Liver (tissue), 9 donors: ENCODE data around the gene SH3PXD2A. TPM values are rescaled to one million over a fixed set of nuclear protein-coding genes. Genes with fewer than 3 reads are reported as not detected.

Source experiments
- DNase-seq: peaks from one replicate; pipeline ENCODE4 v3.0.0-alpha.2; 2017; ENCODE audit warnings: low spot score
- H3K27ac ChIP-seq, 2 donors: one replicate each; pipeline ENCODE4 v1.7.0; 2013; ENCODE audit warnings: inconsistent platforms in 2 of 2, low read length in 2 of 2, control low read depth in 1 of 2, low read depth in 1 of 2, mild to moderate bottlenecking in 1 of 2
- H3K27me3 ChIP-seq, 4 donors: one replicate each; pipeline versions ENCODE4 v1.6.1 to v1.7.0; 2013; ENCODE audit warnings: low read length in 3 of 4, inconsistent platforms in 1 of 4, mild to moderate bottlenecking in 1 of 4, moderate library complexity in 1 of 4; ENCODE audit not compliant: control insufficient read depth in 4 of 4, insufficient read depth in 4 of 4
- H3K36me3 ChIP-seq, 4 donors: one replicate each; pipeline versions ENCODE4 v1.6.1 to v1.7.0; 2013; ENCODE audit warnings: low read length in 3 of 4, mild to moderate bottlenecking in 3 of 4, low read depth in 1 of 4, moderate library complexity in 1 of 4; ENCODE audit not compliant: control insufficient read depth in 4 of 4, insufficient read depth in 3 of 4
- H3K4me1 ChIP-seq, 4 donors: one replicate each; pipeline versions ENCODE4 v1.6.1 to v1.7.0; 2013; ENCODE audit warnings: low read length in 3 of 4, mild to moderate bottlenecking in 3 of 4, moderate library complexity in 1 of 4; ENCODE audit not compliant: control insufficient read depth in 4 of 4, insufficient read depth in 4 of 4
- H3K4me3 ChIP-seq, 3 donors: one replicate each; pipeline versions ENCODE4 v1.6.1 to v1.7.0; 2013; ENCODE audit warnings: low read length in 3 of 3, control low read depth in 1 of 3, low read depth in 1 of 3, mild to moderate bottlenecking in 1 of 3
- H3K9ac ChIP-seq, 2 donors: one replicate each; pipeline ENCODE4 v1.7.0; 2013; ENCODE audit warnings: low read length in 2 of 2, mild to moderate bottlenecking in 2 of 2, moderate library complexity in 2 of 2, control low read depth in 1 of 2, low read depth in 1 of 2
- H3K9me3 ChIP-seq, 4 donors: one replicate each; pipeline versions ENCODE4 v1.6.1 to v1.7.0; 2013; ENCODE audit warnings: low read length in 3 of 4; ENCODE audit not compliant: control insufficient read depth in 4 of 4
- EGR1 ChIP-seq, 2 donors: IDR thresholded peaks; 2 replicates each; pipeline ENCODE4 v1.6.1; 2016 to 2018; ENCODE audit warnings: antibody characterized with exemption in 2 of 2, low read depth in 2 of 2
- FOXA1 ChIP-seq: IDR thresholded peaks from 2 replicates; pipeline ENCODE4 v1.6.1; 2016; ENCODE audit warnings: antibody characterized with exemption
- FOXA2 ChIP-seq: IDR thresholded peaks from 2 replicates; pipeline ENCODE4 v1.6.1; 2016; ENCODE audit warnings: antibody characterized with exemption
- HNF4A ChIP-seq, 2 donors: conservative IDR thresholded peaks; 2 replicates each; pipeline ENCODE4 v1.6.1; 2016; ENCODE audit warnings: antibody characterized with exemption in 2 of 2, mild to moderate bottlenecking in 2 of 2
- NR2F2 ChIP-seq: IDR thresholded peaks from 2 replicates; pipeline ENCODE4 v1.6.1; 2016; ENCODE audit warnings: antibody characterized with exemption
- RAD21 ChIP-seq, 2 donors: IDR thresholded peaks; 2 replicates each; pipeline ENCODE4 v1.6.1; 2016; ENCODE audit warnings: antibody characterized with exemption in 2 of 2, mild to moderate bottlenecking in 2 of 2
- RXRA ChIP-seq, 2 donors: IDR thresholded peaks; 2 replicates each; pipeline ENCODE4 v1.6.1; 2017 to 2018; ENCODE audit warnings: antibody characterized with exemption in 2 of 2, mild to moderate bottlenecking in 1 of 2
- SP1 ChIP-seq: IDR thresholded peaks from 2 replicates; pipeline ENCODE4 v1.6.1; 2018; ENCODE audit warnings: antibody characterized with exemption, mild to moderate bottlenecking
- TAF1 ChIP-seq: conservative IDR thresholded peaks from 2 replicates; pipeline ENCODE4 v1.6.1; 2016; ENCODE audit warnings: antibody characterized with exemption, mild to moderate bottlenecking
- YY1 ChIP-seq: IDR thresholded peaks from 2 replicates; pipeline ENCODE4 v1.6.1; 2016; ENCODE audit warnings: antibody characterized with exemption, mild to moderate bottlenecking
- WGBS: extraction: QIAGEN DNeasy Blood & Tissue Kit; methylation state at CpG from one replicate; pipeline ENCODE4 v1.1.7; 2013; 5-methylcytosine and 5-hydroxymethylcytosine counted together
- polyA plus RNA-seq, 2 donors: library from polyadenylated mRNA; stranded (reverse) in 1 of 2; unstranded in 1 of 2; fragments of 200-250 nt in 1 of 2; fragments of >200 nt in 1 of 2; fragmentation: Nextera tagmentation in 1 of 2; extraction: Ambion mirVana in 1 of 2; gene quantifications; one replicate each; pipeline versions ENCODE4 v1.2.1 to v1.2.3, GENCODE V29; 2013 to 2015
- total RNA-seq, 2 donors: library from RNA; depleted of rRNA; stranded (reverse); fragments of >200 nt; gene quantifications; one replicate each; pipeline ENCODE4 v1.2.3, GENCODE V29; 2014
- TF ChIP-seq, protein P1 (sequence below): IDR thresholded peaks from 2 replicates; pipeline ENCODE4 v1.6.1; 2016; ENCODE audit warnings: antibody characterized with exemption
- TF ChIP-seq, protein P2 (sequence below): fragments of 150-350 bp; IDR thresholded peaks from 2 replicates; pipeline ENCODE4 v1.5.1; 2017; ENCODE audit warnings: improper control_type of control experiment, low read depth, low read length; ENCODE audit not compliant: missing input control
- TF ChIP-seq, protein P3 (sequence below): IDR thresholded peaks from 2 replicates; pipeline ENCODE4 v1.6.1; 2016; ENCODE audit warnings: antibody characterized with exemption
- TF ChIP-seq, protein P4 (sequence below): IDR thresholded peaks from 2 replicates; pipeline ENCODE4 v1.6.1; 2016; ENCODE audit warnings: antibody characterized with exemption
- donor health status: healthy.
- donor health status: healthy.
- donor health status: healthy.
- donor health status: healthy.
- donor health status: healthy.

Gene SH3PXD2A
- total and polyA plus RNA-seq, 4 donors = 0.82 to 5.5 (median 3.9) TPM

DNA sequence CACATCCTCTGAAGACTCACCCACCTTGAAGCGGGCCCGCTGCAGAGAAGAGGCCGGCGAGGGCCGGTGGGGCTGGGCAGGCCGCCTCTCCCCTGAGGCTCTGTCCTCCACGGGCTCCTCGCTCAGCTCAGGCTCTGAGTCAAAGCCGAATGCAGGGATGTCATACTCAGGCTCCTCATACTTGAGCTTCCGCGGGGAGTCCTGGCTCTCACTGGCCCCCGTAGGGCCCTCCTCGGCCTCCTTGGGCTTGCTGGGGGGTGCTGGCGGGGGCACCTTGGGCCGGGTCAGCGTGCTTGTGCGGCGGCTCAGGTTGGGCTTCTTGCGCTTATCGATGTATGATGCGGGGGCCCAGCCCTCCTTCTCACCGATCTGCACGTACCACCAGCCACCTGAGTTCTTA, 252.0 kb downstream of the SH3PXD2A start:
- TF ChIP-seq FOXA1 = no peak
- no peak for TF ChIP-seq SP1
- no peak for TF ChIP-seq EGR1 (IDR thresholded peaks at IDR 0.05; ENCODE audit: low read depth in 2 of 2)
- no peak for TF ChIP-seq TAF1
- no peak for TF ChIP-seq RAD21 (IDR thresholded peaks at IDR 0.05)
- TF ChIP-seq, protein P1, sequence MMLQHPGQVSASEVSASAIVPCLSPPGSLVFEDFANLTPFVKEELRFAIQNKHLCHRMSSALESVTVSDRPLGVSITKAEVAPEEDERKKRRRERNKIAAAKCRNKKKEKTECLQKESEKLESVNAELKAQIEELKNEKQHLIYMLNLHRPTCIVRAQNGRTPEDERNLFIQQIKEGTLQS = no peak
- no peak for TF ChIP-seq NR2F2
- TF ChIP-seq HNF4A (conservative IDR thresholded peaks at IDR 0.05) = no peak
- TF ChIP-seq, protein P2, sequence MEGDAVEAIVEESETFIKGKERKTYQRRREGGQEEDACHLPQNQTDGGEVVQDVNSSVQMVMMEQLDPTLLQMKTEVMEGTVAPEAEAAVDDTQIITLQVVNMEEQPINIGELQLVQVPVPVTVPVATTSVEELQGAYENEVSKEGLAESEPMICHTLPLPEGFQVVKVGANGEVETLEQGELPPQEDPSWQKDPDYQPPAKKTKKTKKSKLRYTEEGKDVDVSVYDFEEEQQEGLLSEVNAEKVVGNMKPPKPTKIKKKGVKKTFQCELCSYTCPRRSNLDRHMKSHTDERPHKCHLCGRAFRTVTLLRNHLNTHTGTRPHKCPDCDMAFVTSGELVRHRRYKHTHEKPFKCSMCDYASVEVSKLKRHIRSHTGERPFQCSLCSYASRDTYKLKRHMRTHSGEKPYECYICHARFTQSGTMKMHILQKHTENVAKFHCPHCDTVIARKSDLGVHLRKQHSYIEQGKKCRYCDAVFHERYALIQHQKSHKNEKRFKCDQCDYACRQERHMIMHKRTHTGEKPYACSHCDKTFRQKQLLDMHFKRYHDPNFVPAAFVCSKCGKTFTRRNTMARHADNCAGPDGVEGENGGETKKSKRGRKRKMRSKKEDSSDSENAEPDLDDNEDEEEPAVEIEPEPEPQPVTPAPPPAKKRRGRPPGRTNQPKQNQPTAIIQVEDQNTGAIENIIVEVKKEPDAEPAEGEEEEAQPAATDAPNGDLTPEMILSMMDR = no peak
- no peak for TF ChIP-seq FOXA2
- TF ChIP-seq, protein P3, sequence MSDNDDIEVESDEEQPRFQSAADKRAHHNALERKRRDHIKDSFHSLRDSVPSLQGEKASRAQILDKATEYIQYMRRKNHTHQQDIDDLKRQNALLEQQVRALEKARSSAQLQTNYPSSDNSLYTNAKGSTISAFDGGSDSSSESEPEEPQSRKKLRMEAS = no peak
- Histone ChIP-seq H3K27ac (no peak overlapping the region), H3K36me3 (peaks cover 3 to 28% (median 9%) of the 10 kb centered on the region in 4 donors), H3K9ac (no peak overlapping the region), H3K9me3 (no peaks in the 10 kb centered on the region), H3K27me3 (no peaks in the 10 kb centered on the region), H3K4me1 (no peaks in the 10 kb centered on the region), H3K4me3 (no peak overlapping the region)
- no peak for DNase-seq
- WGBS = 98% methylated on average over 23 of the region's 23 CpGs

DNA sequence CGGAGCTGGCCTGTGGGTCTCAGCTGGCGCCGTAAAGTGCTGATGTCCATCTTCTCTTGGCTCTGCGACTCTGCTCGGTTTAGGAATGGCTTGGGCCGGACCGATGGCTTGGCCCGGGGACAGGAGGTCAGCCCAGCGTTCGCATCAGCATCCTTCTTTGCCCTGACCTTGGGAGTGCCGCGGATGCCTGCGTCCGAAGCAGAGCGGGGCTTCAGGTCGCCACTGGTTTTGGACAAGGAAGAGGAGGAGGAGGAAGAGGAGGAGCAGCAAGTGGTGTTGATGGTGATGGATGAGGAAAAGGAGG, 252.6 kb downstream of the SH3PXD2A start:
- Histone ChIP-seq H3K9me3 (no peaks in the 10 kb centered on the region), H3K4me3 (no peak overlapping the region), H3K27me3 (no peaks in the 10 kb centered on the region), H3K4me1 (no peaks in the 10 kb centered on the region), H3K27ac (no peak overlapping the region), H3K36me3 (peaks cover 3 to 28% (median 9%) of the 10 kb centered on the region in 4 donors), H3K9ac (no peak overlapping the region)
- DNase-seq = no peak
- WGBS = 92% methylated on average over 16 of the region's 16 CpGs
- TF ChIP-seq SP1 (no peak), HNF4A (conservative IDR thresholded peaks at IDR 0.05) (no peak), RXRA (IDR thresholded peaks at IDR 0.05) (no peak), TAF1 (no peak)
- TF ChIP-seq, protein P2 = no peak

DNA sequence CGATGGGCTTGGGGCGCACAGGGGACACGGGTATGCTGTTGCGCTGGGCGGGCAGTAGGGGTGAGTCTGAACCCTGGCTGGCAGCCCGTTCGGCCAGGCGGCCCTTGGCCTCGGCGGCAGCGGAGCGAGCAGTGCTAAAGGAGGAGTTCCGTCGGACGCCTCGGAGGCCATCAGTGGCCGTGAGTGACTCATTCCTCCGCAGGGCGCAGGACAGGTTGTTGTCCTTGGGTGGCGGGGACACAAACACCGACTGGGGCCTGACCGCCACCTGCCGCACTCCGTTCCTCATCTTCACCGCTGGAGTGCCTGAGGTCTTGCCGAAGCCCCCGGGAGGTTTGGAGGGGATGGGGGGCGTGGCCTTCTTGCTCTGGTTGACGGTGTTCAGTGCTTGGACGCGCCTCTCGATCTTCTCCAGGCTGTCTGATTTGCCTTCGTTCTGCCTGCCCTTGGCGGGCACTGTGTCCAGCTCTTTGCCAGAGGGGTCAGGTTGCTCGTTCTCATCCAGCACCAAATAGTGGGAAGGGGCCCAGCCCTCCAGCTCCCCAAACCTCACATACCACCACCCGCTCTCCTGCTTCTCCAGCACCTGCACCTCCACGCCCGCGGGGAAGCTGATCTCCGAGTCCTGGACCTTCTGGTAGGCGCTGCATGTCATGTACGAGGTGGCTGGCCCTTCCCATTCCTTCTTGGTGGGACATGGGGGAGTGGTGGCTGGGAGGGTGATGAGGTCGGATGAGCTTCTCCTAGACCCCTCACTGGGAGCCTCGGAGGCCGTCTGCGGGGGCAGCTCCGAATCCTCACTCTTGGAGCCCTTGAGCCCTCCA, 253.1 kb downstream of the SH3PXD2A start:
- H3K4me1 ChIP-seq = no peaks in the 10 kb centered on the region
- no peak overlapping the region for H3K9ac ChIP-seq
- no peaks in the 10 kb centered on the region for H3K27me3 ChIP-seq
- H3K4me3 ChIP-seq = no peak overlapping the region
- H3K36me3 ChIP-seq = peaks cover 3 to 28% (median 9%) of the 10 kb centered on the region in 4 donors
- H3K9me3 ChIP-seq = no peaks in the 10 kb centered on the region
- no peak overlapping the region for H3K27ac ChIP-seq
- DNase-seq = no peak
- 95% methylated on average over 47 of the region's 47 CpGs for WGBS
- TF ChIP-seq YY1 (no peak), EGR1 (IDR thresholded peaks at IDR 0.05; ENCODE audit: low read depth in 2 of 2) (no peak), RXRA (IDR thresholded peaks at IDR 0.05) (no peak), HNF4A (conservative IDR thresholded peaks at IDR 0.05) (no peak), RAD21 (IDR thresholded peaks at IDR 0.05) (no peak)
- TF ChIP-seq, protein P2 = no peak
- TF ChIP-seq, protein P4, sequence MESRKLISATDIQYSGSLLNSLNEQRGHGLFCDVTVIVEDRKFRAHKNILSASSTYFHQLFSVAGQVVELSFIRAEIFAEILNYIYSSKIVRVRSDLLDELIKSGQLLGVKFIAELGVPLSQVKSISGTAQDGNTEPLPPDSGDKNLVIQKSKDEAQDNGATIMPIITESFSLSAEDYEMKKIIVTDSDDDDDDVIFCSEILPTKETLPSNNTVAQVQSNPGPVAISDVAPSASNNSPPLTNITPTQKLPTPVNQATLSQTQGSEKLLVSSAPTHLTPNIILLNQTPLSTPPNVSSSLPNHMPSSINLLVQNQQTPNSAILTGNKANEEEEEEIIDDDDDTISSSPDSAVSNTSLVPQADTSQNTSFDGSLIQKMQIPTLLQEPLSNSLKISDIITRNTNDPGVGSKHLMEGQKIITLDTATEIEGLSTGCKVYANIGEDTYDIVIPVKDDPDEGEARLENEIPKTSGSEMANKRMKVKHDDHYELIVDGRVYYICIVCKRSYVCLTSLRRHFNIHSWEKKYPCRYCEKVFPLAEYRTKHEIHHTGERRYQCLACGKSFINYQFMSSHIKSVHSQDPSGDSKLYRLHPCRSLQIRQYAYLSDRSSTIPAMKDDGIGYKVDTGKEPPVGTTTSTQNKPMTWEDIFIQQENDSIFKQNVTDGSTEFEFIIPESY = no peak
